ENCODE results near the gene SULT4A1. TPM values are rescaled to one million over a fixed set of nuclear protein-coding genes. Genes with fewer than 3 reads are reported as not detected.

Gene SULT4A1
- total and polyA plus RNA-seq, 2 of the 4 experiments (the other 2 are of a cell fraction) = 1.1 to 5.2 TPM

GRCh38 chr22:43835166-43835565 lies 27.1 kb downstream of the SULT4A1 start:
- Histone ChIP-seq H3K4me3 (ENCODE audit: insufficient read depth, low read depth, low read length) (no peak overlapping the region), H3K4ac (ENCODE audit: low read depth, low read length) (no peak overlapping the region), H3K9me3 (ENCODE audit: control insufficient read depth, insufficient read depth, low read length) (no peaks in the 10 kb centered on the region), H4K8ac (ENCODE audit: low read depth in 2 of 2, low read length in 2 of 2) (no peak overlapping the region), H2AK9ac (replicated peaks; ENCODE audit: low read depth, low read length, poor library complexity) (no peak overlapping the region), H2BK5ac (ENCODE audit: low read depth, low read length, poor library complexity, severe bottlenecking) (no peak overlapping the region), H3K9me1 (ENCODE audit: insufficient read depth, low read length) (peaks cover 5% of the 10 kb centered on the region), H3K9ac (ENCODE audit: low read depth, low read length) (no peak overlapping the region), H4K91ac (ENCODE audit: insufficient read depth, low read depth, low read length) (no peak overlapping the region), H3K56ac (ENCODE audit: extremely low read depth, insufficient read depth, low read length) (no peak overlapping the region), H2AFZ (replicated peaks; ENCODE audit: low read length, poor library complexity) (peak overlapping the region; percentile 43), H3K27ac (ENCODE audit: insufficient read depth, low read length) (no peak overlapping the region), H2BK20ac (ENCODE audit: low read depth, low read length) (no peak overlapping the region), H3K14ac (replicated peaks; ENCODE audit: low read depth, low read length) (no peak overlapping the region), H3K36me3 (ENCODE audit: control insufficient read depth, insufficient read depth, low read length) (peaks cover 9% of the 10 kb centered on the region; the same call in 1 of the 2 replicates), H3K27me3 (ENCODE audit: control insufficient read depth, insufficient read depth, low read length) (no peaks in the 10 kb centered on the region; the same call in 1 of the 2 replicates), H4K5ac (ENCODE audit: low read depth, low read length) (no peak overlapping the region), H2BK15ac (ENCODE audit: low read depth, low read length) (no peak overlapping the region), H3K18ac (ENCODE audit: low read depth, low read length) (no peak overlapping the region), H3K4me1 (ENCODE audit: control insufficient read depth, insufficient read depth, low read length) (peaks cover 10% of the 10 kb centered on the region), H2AK5ac (ENCODE audit: low read depth, low read length) (no peak overlapping the region), H3K4me2 (ENCODE audit: low read depth, low read length) (no peak overlapping the region), H2BK120ac (ENCODE audit: low read depth, low read length) (no peak overlapping the region), H3K23ac (ENCODE audit: low read depth, low read length) (no peak overlapping the region), H4K20me1 (ENCODE audit: insufficient read depth, low read length) (no peaks in the 10 kb centered on the region), H3K79me1 (ENCODE audit: low read depth in 1 of 2, low read length in 2 of 2) (no peaks in the 10 kb centered on the region)
- in situ Hi-C loops (cut with MboI; ENCODE audit: low sequenced_read_pairs) = no loop called here
- POLR2A ChIA-PET (ENCODE audit: unreplicated experiment) = no interaction called here
- no peak for TF ChIP-seq CHD1 (IDR thresholded peaks at IDR 0.05; ENCODE audit: low read depth, low read length)
- no peak for TF ChIP-seq CEBPB (IDR thresholded peaks at IDR 0.05; ENCODE audit: low read depth, low read length)
- TF ChIP-seq SMC3 (IDR thresholded peaks at IDR 0.05; ENCODE audit: low read depth, low read length) = no peak
- TF ChIP-seq NFE2L2 (IDR thresholded peaks at IDR 0.05; ENCODE audit: low read depth, low read length) = no peak
- TF ChIP-seq CTCF (conservative IDR thresholded peaks at IDR 0.05; ENCODE audit: low read depth, low read length) = no peak
- no peak for TF ChIP-seq RAD21 (IDR thresholded peaks at IDR 0.05; ENCODE audit: low read length)
- CTCF ChIA-PET = no interaction called here
- 67% methylated on average over 6 of the region's 12 CpGs; no CpG with 5 or more reads in 1 of the 2 experiments for WGBS, 2 experiments (ENCODE audit: extremely low coverage in 2 of 2, insufficient read length in 1 of 2)
- intact Hi-C loops (cut with micrococcal nuclease) = no loop called here
- dilution Hi-C loops (cut with HindIII; ENCODE audit: low sequenced_read_pairs, unreplicated experiment) = no loop called here
- no peak for ATAC-seq (ENCODE audit: low read depth)
- no peak for DNase-seq
- BruUV-seq (replicated peaks) = no TSS peak
